Measurements from ENCODE around the gene COPG2. TPM values are rescaled to one million over a fixed set of nuclear protein-coding genes. Genes with fewer than 3 reads are reported as not detected.

The COPG2 gene
- total and polyA plus RNA-seq, 2 experiments from 2014 or later, result 4.9 to 66.3 TPM

- Histone ChIP-seq H4K20me1 (replicated peaks; ENCODE audit: insufficient read depth) (no peaks in the 10 kb centered on the region), H3K4me1 (ENCODE audit: insufficient read depth) (no peaks in the 10 kb centered on the region), H3K4me3 (no peak overlapping the region), H3K79me2 (replicated peaks; ENCODE audit: insufficient read depth) (no peaks in the 10 kb centered on the region), H3K36me3 (ENCODE audit: insufficient read depth) (peaks cover 4% of the 10 kb centered on the region; the same call in 1 of the 2 replicates), H3F3A (replicated peaks; ENCODE audit: low read depth) (no peaks in the 10 kb centered on the region), H3K9me2 (ENCODE audit: insufficient read depth) (no peaks in the 10 kb centered on the region), H3K27me3 (ENCODE audit: insufficient read depth) (no peaks in the 10 kb centered on the region), H2AFZ (no peak overlapping the region), H3K27ac (ENCODE audit: low read depth) (no peak overlapping the region), H3K4me2 (no peak overlapping the region)
- Mint-ChIP-seq H3K27me3 (ENCODE audit: insufficient read depth, low read depth, poor library complexity) (no peaks in the 10 kb centered on the region), H3K4me3 (no peak overlapping the region), H3K36me3 (ENCODE audit: low read depth) (peaks cover 6% of the 10 kb centered on the region; the same call in 1 of the 3 replicates), H3K27ac (no peak overlapping the region), H3K4me1 (peaks cover 2% of the 10 kb centered on the region; the same call in 1 of the 3 replicates), H3K9me3 (no peaks in the 10 kb centered on the region)
- no peak for TF ChIP-seq EZH2 (IDR thresholded peaks at IDR 0.05; ENCODE audit: low read depth, unreplicated experiment)
- TF ChIP-seq ZNF114 (CRISPR knock-in tag; IDR thresholded peaks at IDR 0.05), result no peak
- no peak for TF ChIP-seq ETS1 (IDR thresholded peaks at IDR 0.05)
- TF ChIP-seq CTCF (conservative IDR thresholded peaks at IDR 0.05; ENCODE audit: low read depth in 2 of 2), result no peak
- TF ChIP-seq ZNF462 (CRISPR knock-in tag; IDR thresholded peaks at IDR 0.05), result no peak
- TF ChIP-seq POLR2AphosphoS5 (IDR thresholded peaks at IDR 0.05; ENCODE audit: low read depth), result no peak
- TF ChIP-seq NANOG (IDR thresholded peaks at IDR 0.05; ENCODE audit: borderline replicate concordance), result no peak
- TF ChIP-seq EZH2phosphoT487 (IDR thresholded peaks at IDR 0.05; ENCODE audit: unreplicated experiment), result no peak
- TF ChIP-seq ZNF331 (CRISPR knock-in tag; IDR thresholded peaks at IDR 0.05; ENCODE audit: low read depth), result no peak
- no peak for TF ChIP-seq REST (IDR thresholded peaks at IDR 0.05; ENCODE audit: unreplicated experiment)
- TF ChIP-seq JUNB (IDR thresholded peaks at IDR 0.05; ENCODE audit: unreplicated experiment), result no peak
- no peak for TF ChIP-seq CREB1 (CRISPR knock-in tag; IDR thresholded peaks at IDR 0.05; ENCODE audit: low read depth)
- no peak for DNase-seq (ENCODE audit: low spot score)
- ATAC-seq, result no peak
These were observed 125.0 kb downstream of the COPG2 start for GRCh38 chr7:130543487-130544010.
